HG02870 (cell line): Measurements from ENCODE around the gene RAB29.

Experiments
- ATAC-seq: cut with Tn5 transposase; IDR thresholded peaks from one replicate; pipeline ENCODE4 v1.9.1; 2021; ENCODE audit warnings: mild to moderate bottlenecking, moderate library complexity; ENCODE audit not compliant: unreplicated experiment

RAB29 gene

DNA sequence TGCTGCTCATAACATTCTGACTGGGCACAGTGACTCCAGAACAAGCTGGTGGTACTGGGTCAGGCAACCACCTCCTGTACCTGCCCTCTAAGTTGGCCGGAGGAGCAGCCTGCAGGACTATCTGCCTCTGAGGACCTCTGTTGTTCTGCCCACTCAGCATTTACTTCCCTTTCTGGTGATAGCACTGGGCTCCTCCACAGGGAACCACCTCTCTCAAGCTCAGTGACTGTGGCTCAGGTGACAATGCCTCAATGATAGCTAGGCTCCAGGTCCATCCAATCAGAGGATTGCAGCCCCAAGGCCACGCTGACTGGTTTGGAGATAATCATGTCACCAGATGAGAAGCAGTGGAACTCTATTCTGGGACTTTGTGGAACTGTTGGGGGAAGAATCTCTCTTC, 21.9 kb upstream of the RAB29 start:
- ATAC-seq: no peak

DNA sequence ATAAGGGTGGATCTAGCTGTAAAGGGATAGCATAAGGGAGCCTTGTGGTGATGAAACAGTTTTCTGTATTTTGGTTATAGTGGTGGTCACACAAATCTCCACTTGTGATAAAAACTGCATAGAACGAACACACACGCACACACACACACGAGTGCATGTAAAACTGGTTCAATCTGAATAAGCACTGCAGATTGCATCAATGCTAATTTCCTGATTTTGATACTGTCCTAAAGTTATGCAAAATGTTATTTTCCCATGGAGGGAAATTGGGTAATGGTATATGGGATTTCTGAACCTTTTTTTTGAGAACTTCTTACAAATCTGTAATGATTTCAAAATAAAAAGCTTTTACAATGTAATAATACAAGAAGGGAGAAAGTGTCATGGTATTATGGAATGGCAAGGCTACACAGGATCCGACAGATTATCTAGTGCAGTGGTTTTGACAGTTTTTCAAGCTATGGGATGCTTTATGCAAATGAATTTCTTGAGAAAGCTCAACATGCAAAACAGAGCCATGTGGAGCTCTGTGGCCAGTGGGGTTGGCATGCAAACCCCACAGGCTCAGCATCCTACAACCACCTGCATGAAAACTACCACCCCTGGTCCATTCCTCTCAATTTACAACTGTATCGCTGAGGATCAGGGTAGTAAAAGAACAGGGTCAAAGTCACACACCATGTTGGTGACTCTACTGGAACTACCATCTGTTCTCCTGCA, 18.9 kb upstream of the RAB29 start:
- ATAC-seq: no peak

DNA sequence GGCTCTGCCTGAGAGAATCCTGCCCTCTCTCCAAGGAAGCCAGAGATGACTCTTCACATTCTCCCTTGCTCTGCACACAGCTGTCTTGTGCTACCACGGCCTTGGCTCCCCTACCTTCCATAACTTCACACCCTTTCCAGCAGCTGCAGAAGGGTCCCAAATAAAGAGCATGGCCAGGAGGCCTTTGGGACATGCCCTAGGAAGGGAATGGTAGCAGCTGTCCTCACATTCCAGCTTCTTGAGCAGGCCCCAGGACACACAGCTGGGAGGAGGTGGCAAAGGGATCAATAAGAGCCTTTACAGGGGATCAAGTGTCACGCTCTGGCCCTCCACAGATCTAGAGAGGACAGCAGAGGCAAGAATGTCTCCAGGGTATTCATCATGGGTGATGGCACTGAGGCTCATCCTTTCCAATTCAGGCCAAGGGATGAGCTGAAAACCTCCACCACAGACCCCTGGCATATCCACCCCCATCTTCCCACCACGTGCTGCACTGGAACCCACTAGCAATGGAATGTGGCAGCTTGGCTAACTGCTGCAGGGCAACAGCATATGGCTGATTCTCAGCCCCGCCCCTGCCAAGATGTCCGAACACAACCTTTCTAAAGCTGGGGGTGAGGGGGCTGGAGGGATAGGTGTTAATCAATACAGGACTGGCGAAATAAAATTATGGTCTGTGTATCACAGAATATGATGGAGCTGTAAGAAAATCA, 17.8 kb upstream of the RAB29 start:
- ATAC-seq: no peak

DNA sequence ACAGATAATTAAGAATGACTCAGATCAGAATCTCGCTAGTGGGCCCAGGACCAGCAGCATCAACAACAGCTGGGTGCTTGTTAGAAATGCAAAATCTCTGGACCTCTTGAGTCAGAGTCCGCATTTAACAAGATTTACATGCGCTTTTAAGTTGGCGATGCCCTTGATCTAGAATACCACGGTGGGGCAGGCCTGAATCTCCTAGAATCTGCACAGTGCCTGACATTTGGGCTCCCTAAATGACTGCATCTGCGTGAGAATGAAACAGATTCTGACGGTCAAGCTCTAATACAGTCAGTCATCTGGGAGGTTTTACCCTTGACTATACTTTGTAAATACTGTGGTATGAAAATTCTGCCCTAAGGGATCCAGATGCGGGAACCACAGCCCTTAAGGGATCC, 17.2 kb upstream of the RAB29 start:
- ATAC-seq: peak; percentile 49

DNA sequence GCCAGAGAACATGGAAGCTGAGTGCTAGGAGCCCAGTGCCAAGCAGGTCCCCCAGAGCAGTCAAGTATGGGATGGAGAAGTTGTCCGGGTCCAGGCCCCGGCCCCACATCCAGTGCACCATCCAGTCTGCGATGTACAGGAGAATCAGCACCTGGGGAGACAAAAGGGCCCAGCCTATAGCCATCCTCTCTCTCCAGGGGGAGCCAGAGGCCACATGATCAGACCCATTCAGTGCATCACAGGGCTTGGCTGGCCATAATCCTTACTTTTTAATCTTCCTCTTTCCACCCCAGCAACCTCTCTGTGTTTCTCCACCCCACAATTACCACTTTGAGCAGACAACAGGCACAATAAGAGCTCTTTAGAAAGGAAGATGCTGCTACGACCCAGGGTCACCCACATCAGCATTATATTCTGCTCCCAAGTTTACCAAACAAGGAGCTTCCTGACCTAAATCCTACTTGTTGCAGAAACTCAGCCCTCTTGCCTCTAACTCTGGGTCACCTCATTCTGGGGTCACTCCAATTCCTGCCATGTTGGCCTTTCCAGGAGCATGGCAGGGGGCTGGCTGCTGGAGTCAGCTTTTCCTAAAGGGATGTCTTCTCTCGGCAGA, 16.4 kb upstream of the RAB29 start:
- peak; percentile 59 for ATAC-seq

GRCh38 chr1:205787287-205787916, 12.1 kb upstream of the RAB29 start:
- ATAC-seq: no peak

- no peak for ATAC-seq
Measured at GRCh38 chr1:205786601-205787000, 11.3 kb upstream of the RAB29 start.

DNA sequence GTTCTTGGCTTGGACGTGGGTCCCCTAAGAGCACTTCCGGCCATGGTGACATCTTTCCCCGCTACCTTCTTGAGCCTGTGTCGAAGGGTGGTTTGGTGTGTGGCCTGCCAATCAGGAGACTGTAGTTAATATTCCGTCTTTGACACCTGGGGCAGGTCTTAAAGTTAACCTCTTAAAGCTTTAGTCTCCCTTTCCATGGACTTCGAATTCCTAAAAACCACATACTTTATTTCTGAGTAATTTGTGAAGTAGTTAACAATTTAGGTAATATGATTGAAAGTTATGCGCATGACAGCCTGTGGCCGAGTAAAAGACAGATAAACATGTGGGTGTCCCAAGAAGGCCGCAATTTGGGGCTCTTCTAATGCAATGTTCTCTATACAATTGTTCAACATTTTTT, 10.2 kb upstream of the RAB29 start:
- ATAC-seq: no peak

GRCh38 chr1:205783904-205784303, 8.6 kb upstream of the RAB29 start:
- ATAC-seq: no peak

- no peak for ATAC-seq
Measured at GRCh38 chr1:205783433-205783795, 8.1 kb upstream of the RAB29 start.

- ATAC-seq: no peak
Measured at GRCh38 chr1:205782627-205783432, 7.5 kb upstream of the RAB29 start.

- no peak for ATAC-seq
Measured at GRCh38 chr1:205780335-205780734, 5.1 kb upstream of the RAB29 start.

- ATAC-seq: no peak
Measured at GRCh38 chr1:205777994-205778393, 2.7 kb upstream of the RAB29 start.

DNA sequence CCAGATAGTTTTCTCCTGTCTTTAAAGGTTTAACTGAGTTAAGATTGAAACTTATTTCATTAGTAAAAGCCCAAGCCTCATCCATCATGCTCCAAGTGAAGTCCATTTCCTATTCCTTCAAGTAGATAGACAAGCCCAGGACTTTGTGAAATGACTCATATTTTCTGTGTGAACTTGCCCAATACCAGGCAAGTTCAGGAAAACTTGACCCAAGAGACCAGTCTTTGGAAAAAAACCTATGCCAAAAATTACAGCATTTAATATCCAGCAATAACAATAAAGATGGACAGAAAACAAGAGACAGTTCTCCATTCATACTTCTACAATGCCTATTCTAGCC, 405 bp upstream of the RAB29 start:
- ATAC-seq: no peak

DNA sequence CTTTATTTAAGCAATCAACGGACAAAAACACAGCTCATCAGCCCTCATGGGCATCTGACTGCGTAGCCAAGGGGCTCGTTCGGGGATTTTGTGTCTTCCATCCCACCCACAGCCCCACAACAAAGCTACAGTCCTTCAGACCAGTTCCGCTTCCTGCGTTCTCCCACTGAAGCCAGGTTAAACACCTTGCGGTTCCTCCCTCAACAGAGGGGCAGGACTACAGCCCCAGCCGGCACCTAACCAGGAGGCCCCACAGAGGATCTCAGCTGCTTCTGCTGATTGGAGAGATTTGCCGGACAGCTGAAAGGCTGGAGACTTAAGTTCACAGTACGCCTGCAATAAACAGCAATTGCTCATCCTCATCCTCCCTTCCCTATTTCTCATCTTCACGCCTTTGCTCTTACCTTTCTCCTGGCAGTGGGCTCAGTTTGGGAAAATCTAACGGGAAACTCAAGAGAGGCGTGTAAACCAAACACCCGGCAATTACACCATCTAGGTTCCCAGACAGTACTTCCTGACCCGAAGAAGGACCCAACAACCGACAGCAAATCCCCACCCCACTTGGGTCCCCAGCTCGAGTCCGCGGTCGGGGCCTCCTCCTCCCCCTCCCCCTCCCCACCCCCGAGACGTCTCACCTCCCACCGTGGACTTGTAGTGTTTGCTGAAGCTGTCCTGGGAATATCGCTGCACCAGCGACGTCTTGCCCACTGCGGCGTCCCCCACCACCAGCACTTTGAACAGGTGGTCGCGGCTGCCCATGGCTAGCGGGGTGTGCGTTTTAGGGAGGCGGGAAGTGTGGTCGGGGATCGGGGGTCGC, 876 bp downstream of the RAB29 start:
- no peak for ATAC-seq

- no peak for ATAC-seq
Measured at GRCh38 chr1:205772607-205773032, 2.7 kb downstream of the RAB29 start.

GRCh38 chr1:205770618-205771017, 4.7 kb downstream of the RAB29 start:
- no peak for ATAC-seq

GRCh38 chr1:205769641-205770365, 5.5 kb downstream of the RAB29 start:
- ATAC-seq: no peak

- ATAC-seq: no peak
Measured at GRCh38 chr1:205767248-205767647, 8.0 kb downstream of the RAB29 start.

GRCh38 chr1:205766570-205766969, 8.7 kb downstream of the RAB29 start:
- no peak for ATAC-seq
